Gastroesophageal sphincter (tissue), 3 donors: ENCODE data around the gene C19orf67.

Experiments used
- POLR2AphosphoS5 ChIP-seq: sonication (generic); formaldehyde crosslinking; IDR thresholded peaks from one replicate; pipeline ENCODE4 v1.6.1; 2017; ENCODE audit warnings: antibody characterized with exemption
- TF ChIP-seq, protein P1 (sequence below), 4 experiments: fragments of 200-600 bp in 2 of 4; fragments of 450-650 bp in 2 of 4; sonication (generic) in 1 of 4; IDR thresholded peaks; one replicate each; pipeline ENCODE4 v1.5.1; 2017 to 2019; ENCODE audit warnings: antibody characterized with exemption in 4 of 4, mild to moderate bottlenecking in 2 of 4, moderate library complexity in 2 of 4

DNA sequence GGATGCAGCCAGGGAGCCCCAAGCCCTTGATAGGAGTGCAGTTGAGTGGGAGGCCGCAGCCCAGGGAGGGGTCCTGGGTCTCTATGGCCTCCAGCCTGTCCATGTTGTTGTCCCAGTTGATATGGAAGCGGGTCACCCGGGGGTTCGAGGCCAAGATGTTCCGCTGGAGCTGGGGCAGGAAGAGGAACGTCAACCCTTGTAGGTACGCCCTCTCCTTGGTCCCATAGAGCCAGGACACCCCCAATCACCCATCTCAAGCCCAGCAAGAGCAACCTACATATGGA, 34.9 kb upstream of the C19orf67 start:
- TF ChIP-seq, protein P1, sequence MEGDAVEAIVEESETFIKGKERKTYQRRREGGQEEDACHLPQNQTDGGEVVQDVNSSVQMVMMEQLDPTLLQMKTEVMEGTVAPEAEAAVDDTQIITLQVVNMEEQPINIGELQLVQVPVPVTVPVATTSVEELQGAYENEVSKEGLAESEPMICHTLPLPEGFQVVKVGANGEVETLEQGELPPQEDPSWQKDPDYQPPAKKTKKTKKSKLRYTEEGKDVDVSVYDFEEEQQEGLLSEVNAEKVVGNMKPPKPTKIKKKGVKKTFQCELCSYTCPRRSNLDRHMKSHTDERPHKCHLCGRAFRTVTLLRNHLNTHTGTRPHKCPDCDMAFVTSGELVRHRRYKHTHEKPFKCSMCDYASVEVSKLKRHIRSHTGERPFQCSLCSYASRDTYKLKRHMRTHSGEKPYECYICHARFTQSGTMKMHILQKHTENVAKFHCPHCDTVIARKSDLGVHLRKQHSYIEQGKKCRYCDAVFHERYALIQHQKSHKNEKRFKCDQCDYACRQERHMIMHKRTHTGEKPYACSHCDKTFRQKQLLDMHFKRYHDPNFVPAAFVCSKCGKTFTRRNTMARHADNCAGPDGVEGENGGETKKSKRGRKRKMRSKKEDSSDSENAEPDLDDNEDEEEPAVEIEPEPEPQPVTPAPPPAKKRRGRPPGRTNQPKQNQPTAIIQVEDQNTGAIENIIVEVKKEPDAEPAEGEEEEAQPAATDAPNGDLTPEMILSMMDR (IDR thresholded peaks at IDR 0.05): no peak
- no peak for TF ChIP-seq POLR2AphosphoS5
